HG03565 (cell line): ENCODE measurements around the gene JAK1.

ENCODE experiments used
- ATAC-seq: cut with Tn5 transposase; IDR thresholded peaks from one replicate; pipeline ENCODE4 v1.9.1; 2021; ENCODE audit warnings: mild to moderate bottlenecking, moderate library complexity; ENCODE audit not compliant: unreplicated experiment

The JAK1 gene

GRCh38 chr1:64801851-64802523 is 164.4 kb downstream of the JAK1 start:
- no peak for ATAC-seq

GRCh38 chr1:64798872-64799271 is 167.5 kb downstream of the JAK1 start:
- ATAC-seq: no peak

GRCh38 chr1:64790832-64791487 is 175.4 kb downstream of the JAK1 start:
- ATAC-seq: no peak
